HepG2 (cell line): ENCODE results near the gene TTLL8.

Experiments
- DMTF1 ChIP-seq: sonication (generic); formaldehyde crosslinking; IDR thresholded peaks from 2 replicates; pipeline ENCODE4 v1.4.0; 2020; ENCODE audit warnings: mild to moderate bottlenecking, missing genetic modification reagents
- ELF3 ChIP-seq: IDR thresholded peaks from 2 replicates; pipeline ENCODE4 v1.6.1; 2016; ENCODE audit warnings: missing genetic modification reagents, missing compliant biosample characterization
- GTF2F1 ChIP-seq: fragments of 150-350 bp; IDR thresholded peaks from 2 replicates; pipeline ENCODE4 v1.6.1; 2014; ENCODE audit warnings: low read length
- MXD3 ChIP-seq: IDR thresholded peaks from 2 replicates; pipeline ENCODE4 v1.6.1; 2016; ENCODE audit warnings: mild to moderate bottlenecking, missing biosample characterization, missing genetic modification reagents
- PATZ1 ChIP-seq: sonication (generic); formaldehyde crosslinking; IDR thresholded peaks from 2 replicates; pipeline ENCODE4 v1.4.0; 2020; ENCODE audit warnings: missing genetic modification reagents
- POLR2A ChIP-seq, 2 experiments: IDR thresholded peaks; 2 replicates each; pipeline ENCODE4 v1.6.1; 2011; ENCODE audit warnings: low read depth in 2 of 2, low read length in 2 of 2, mild to moderate bottlenecking in 1 of 2, moderate library complexity in 1 of 2; ENCODE audit not compliant: insufficient read depth in 1 of 2
- SAFB2 ChIP-seq: sonication (generic); formaldehyde crosslinking; IDR thresholded peaks from 2 replicates; pipeline ENCODE4 v1.5.1; 2020; ENCODE audit warnings: missing genetic modification reagents, low read depth, mild to moderate bottlenecking, borderline replicate concordance

DNA sequence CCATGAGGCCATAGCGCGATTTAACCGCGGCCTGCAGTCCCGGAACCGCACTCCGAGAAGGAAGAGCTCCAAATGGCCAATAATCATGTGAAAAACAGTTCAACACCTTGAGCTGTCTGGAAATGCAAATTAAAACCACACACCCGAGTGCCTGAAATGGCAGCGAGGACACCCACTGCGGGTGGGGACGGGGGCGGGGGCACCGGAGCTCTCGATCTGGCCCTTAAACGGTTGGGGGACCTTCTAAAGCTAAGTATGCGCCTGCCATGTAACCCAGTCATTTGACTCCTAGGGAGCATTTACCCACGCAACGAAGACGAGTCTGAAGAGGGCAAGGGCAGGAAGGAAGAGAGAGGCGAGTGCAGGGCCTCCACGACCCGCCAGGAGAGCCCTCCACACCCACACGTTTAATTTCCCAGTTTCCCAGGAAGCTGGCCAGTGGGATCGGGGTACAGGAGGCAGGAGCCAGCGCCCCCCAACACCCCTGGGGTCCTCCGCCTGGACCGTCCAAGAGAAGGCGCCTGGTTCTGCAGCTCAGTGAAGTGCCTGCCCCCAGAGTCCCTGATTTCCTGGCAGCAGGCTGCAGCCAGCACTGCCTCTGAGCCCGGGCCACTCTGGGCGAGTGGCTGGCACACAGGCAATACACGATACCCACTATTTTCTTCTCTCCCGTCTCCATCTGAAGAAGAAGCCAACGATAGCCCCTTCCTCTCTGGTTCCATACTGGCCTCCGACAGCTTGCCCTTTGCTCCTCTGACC, 1.7 kb downstream of the TTLL8 start:
- TF ChIP-seq MXD3: no peak
- TF ChIP-seq POLR2A (IDR thresholded peaks at IDR 0.05; ENCODE audit: insufficient read depth in 1 of 2, low read depth in 2 of 2, low read length in 2 of 2): no peak
- no peak for TF ChIP-seq ELF3
- TF ChIP-seq DMTF1 (CRISPR knock-in tag): no peak
- TF ChIP-seq GTF2F1: no peak
- TF ChIP-seq SAFB2 (CRISPR knock-in tag): no peak
- no peak for TF ChIP-seq PATZ1
